ENCODE data around the gene RUNX2.

RUNX2 gene

DNA sequence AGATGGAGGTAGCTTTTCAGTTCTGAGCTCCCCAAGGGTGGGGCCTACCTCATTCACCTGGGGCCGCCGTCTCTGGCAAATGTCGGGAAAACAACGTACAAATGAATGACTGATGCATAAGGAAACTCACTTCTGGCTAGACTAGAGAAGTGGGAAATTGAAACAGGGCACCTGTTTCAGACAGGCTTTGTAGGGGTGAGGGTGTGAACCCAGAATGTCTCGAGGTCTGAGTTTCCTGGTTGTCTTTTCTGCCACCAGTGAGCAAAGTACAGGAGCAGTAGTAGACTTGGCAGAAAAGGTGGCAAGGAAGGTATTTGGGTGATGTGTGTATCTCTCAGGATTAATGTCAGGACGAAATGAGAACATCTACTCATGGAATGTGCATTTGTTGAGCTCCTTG, 379.0 kb downstream of the RUNX2 start:
- Mint-ChIP-seq H3K27me3 (ENCODE audit: low read depth) (peaks cover 5% of the 10 kb centered on the region), H3K27ac (no peak overlapping the region), H3K9me3 (no peaks in the 10 kb centered on the region), H3K36me3 (ENCODE audit: low read depth) (peaks cover 1% of the 10 kb centered on the region), H3K4me3 (no peak overlapping the region), H3K4me1 (ENCODE audit: low read depth) (peaks cover 24% of the 10 kb centered on the region)

DNA sequence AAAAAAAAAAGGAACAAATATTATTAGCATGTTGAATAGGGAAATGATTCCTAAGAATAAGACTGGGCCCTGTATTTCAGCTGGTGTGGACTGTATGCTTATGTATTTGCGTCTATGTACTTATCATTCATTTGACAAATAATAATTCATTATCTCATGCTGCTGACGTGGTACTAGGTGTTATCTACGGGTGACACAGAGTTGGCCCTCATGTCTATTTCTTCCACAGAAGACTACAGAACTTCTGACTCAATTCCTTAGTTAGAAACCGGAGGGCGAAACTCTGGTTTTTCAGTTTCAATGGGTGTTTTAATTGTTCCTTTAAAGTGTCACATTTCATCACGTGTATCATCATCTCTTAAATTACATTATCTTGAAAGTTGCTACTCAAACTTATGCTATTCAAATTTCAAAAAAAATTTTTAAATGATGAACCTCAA, 381.7 kb downstream of the RUNX2 start:
- peak overlapping the region; percentile 69 for H3K27ac Mint-ChIP-seq
- H3K9me3 Mint-ChIP-seq = no peaks in the 10 kb centered on the region
- peaks cover 1% of the 10 kb centered on the region for H3K36me3 Mint-ChIP-seq (ENCODE audit: low read depth)
- H3K4me3 Mint-ChIP-seq = no peak overlapping the region
- H3K4me1 Mint-ChIP-seq (ENCODE audit: low read depth) = peaks cover 29% of the 10 kb centered on the region
- peaks cover 5% of the 10 kb centered on the region for H3K27me3 Mint-ChIP-seq (ENCODE audit: low read depth)

DNA sequence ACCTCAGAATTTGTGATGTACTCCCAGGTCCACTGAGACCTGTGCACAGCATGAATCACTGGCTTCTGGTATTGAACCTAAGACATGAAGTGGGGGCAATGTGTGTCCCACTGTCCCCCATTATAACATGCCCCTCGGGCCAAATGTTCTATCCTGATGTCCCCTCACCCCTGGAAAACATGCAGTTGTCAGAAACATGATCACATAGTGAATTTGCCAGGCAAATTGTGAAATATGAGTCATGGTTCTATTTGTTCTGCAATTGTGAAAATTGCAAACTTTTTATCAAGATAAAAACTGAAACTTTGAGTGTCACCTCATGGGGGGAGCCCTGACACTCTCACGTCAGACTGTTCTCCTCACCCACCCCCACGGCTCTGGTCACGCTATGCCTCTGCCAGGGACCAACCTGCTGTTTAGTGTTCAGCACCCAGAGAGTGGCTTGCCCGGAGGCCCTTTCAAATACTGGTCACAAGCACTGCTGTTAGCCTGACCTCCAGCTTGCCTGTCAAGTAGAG, 382.2 kb downstream of the RUNX2 start:
- Mint-ChIP-seq H3K36me3 (ENCODE audit: low read depth) (peaks cover 1% of the 10 kb centered on the region), H3K9me3 (no peaks in the 10 kb centered on the region), H3K27me3 (ENCODE audit: low read depth) (peaks cover 3% of the 10 kb centered on the region), H3K4me1 (ENCODE audit: low read depth) (peaks cover 34% of the 10 kb centered on the region), H3K4me3 (peak overlapping the region; percentile 9), H3K27ac (peak overlapping the region; percentile 69)

DNA sequence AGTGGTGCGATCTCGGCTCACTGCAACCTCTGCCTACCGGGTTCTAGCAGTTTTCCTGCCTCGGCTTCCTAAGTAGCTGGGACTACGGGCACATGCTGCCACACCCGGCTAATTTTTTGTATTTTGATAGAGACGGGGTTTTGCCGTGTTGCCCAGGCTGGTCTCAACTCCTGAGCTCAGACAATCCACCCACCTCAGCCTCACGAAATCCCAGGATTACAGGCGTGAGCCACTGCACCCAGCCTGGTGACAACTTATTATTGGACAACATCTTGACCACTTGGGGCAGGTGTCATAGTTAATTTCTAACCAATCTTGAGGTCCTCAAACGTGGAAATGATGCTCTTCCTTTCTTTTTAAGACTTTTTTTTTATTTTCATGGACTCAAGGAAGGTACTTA, 383.9 kb downstream of the RUNX2 start:
- Mint-ChIP-seq H3K4me1 (ENCODE audit: low read depth) (peaks cover 38% of the 10 kb centered on the region), H3K9me3 (no peaks in the 10 kb centered on the region), H3K27me3 (ENCODE audit: low read depth) (no peaks in the 10 kb centered on the region), H3K27ac (no peak overlapping the region), H3K36me3 (ENCODE audit: low read depth) (peaks cover 1% of the 10 kb centered on the region), H3K4me3 (no peak overlapping the region)

- peaks cover 38% of the 10 kb centered on the region for H3K4me1 Mint-ChIP-seq (ENCODE audit: low read depth)
Measured at GRCh38 chr6:45712786-45713185, 384.7 kb downstream of the RUNX2 start.

More at GRCh38 chr6:45712786-45713185, 384.7 kb downstream of the RUNX2 start:
- H3K27ac Mint-ChIP-seq = no peak overlapping the region
- no peaks in the 10 kb centered on the region for H3K27me3 Mint-ChIP-seq (ENCODE audit: low read depth)
- H3K9me3 Mint-ChIP-seq = no peaks in the 10 kb centered on the region
- no peak overlapping the region for H3K4me3 Mint-ChIP-seq
- H3K36me3 Mint-ChIP-seq (ENCODE audit: low read depth) = peaks cover 1% of the 10 kb centered on the region
